A673 (cell line): ENCODE data around the gene MYO7B. TPM values are rescaled to one million over a fixed set of nuclear protein-coding genes. Genes with fewer than 3 reads are reported as not detected.

Experiments used
- BruUV-seq: library from RNA; stranded (reverse); fragments of 400-500 nt; replicated peaks from 2 replicates; lab custom pipeline; 2021; lab: Mats Ljungman, UMichigan
- CTCF ChIA-PET: fragments of 300-600 bp; sonication (Branson Sonifier 250); formaldehyde crosslinking; loops from one replicate; lab custom pipeline; 2022; ENCODE audit warnings: antibody characterized with exemption; lab: Charles Lee
- POLR2A ChIA-PET: fragments of 300-600 bp; sonication (Branson Sonifier 250); formaldehyde crosslinking; loops from one replicate; lab custom pipeline; 2022; ENCODE audit warnings: antibody characterized with exemption; ENCODE audit not compliant: low non-redundant PET; lab: Charles Lee
- DNase-seq: peaks from one replicate; pipeline ENCODE4 v3.0.0-alpha.2; 2015; ENCODE audit warnings: low spot score
- H3K27ac ChIP-seq: fragments of 200-600 bp; sonication (generic); 2 replicates; pipeline ENCODE4 v1.5.1; 2016; ENCODE audit warnings: mixed run types, low read depth, mild to moderate bottlenecking, mixed read lengths, antibody characterized with exemption, low read length; ENCODE audit not compliant: poor library complexity, severe bottlenecking
- H3K27me3 ChIP-seq: fragments of 200-600 bp; sonication (generic); replicated peaks from 2 replicates; pipeline ENCODE4 v1.6.1; 2017; ENCODE audit warnings: mixed run types, low read depth, mild to moderate bottlenecking, mixed read lengths, antibody characterized with exemption, low read length; ENCODE audit not compliant: insufficient read depth, poor library complexity
- H3K36me3 ChIP-seq: fragments of 200-600 bp; sonication (generic); 2 replicates; pipeline ENCODE4 v1.6.1; 2016; ENCODE audit warnings: mixed run types, mild to moderate bottlenecking, mixed read lengths, antibody characterized with exemption, low read length; ENCODE audit not compliant: insufficient read depth, poor library complexity, severe bottlenecking
- H3K4me1 ChIP-seq: fragments of 200-600 bp; sonication (generic); 2 replicates; pipeline ENCODE4 v1.6.1; 2017; ENCODE audit warnings: mixed run types, mild to moderate bottlenecking, mixed read lengths, antibody characterized with exemption, low read length; ENCODE audit not compliant: insufficient read depth, poor library complexity, severe bottlenecking
- H3K4me3 ChIP-seq: fragments of 200-600 bp; sonication (generic); 2 replicates; pipeline ENCODE4 v1.5.1; 2016; ENCODE audit warnings: low read depth, mixed run types, mild to moderate bottlenecking, mixed read lengths, low read length; ENCODE audit not compliant: poor library complexity, severe bottlenecking
- H3K9me3 ChIP-seq: fragments of 200-600 bp; sonication (generic); 2 replicates; pipeline ENCODE4 v1.6.1; 2016; ENCODE audit warnings: mixed run types, low read depth, mild to moderate bottlenecking, mixed read lengths, antibody characterized with exemption, low read length; ENCODE audit not compliant: poor library complexity, severe bottlenecking
- CTCF ChIP-seq: fragments of 300-800, 200-600 bp; sonication (generic); conservative IDR thresholded peaks from 2 replicates; pipeline ENCODE4 v1.5.1; 2017; ENCODE audit warnings: low read depth, mild to moderate bottlenecking, antibody characterized with exemption, low read length, moderate library complexity, mixed read lengths
- EZH2 ChIP-seq: fragments of 200-600 bp; sonication (generic); IDR thresholded peaks from 2 replicates; pipeline ENCODE4 v1.6.1; 2017; ENCODE audit warnings: borderline replicate concordance, low read depth, mild to moderate bottlenecking, mixed read lengths, antibody characterized with exemption, low read length; ENCODE audit not compliant: poor library complexity, severe bottlenecking
- intact Hi-C: fragments of 100-400 bp; cut with micrococcal nuclease; formaldehyde crosslinking; loops from one replicate; pipeline ENCODE4 v1.10.0; 2022; ENCODE audit not compliant: unreplicated experiment
- total RNA-seq: library from RNA; stranded (reverse); gene quantifications from 2 replicates; pipeline ENCODE4 v1.2.3, GENCODE V29; 2021

MYO7B gene
- total RNA-seq, 1 experiment from 2014 or later, result 0.24 TPM

GRCh38 chr2:127511917-127512316 lies 23.6 kb upstream of the MYO7B start:
- no peaks in the 10 kb centered on the region for H3K36me3 ChIP-seq
- intact Hi-C loops, result no loop called here
- DNase-seq, result no peak
- H3K9me3 ChIP-seq, result no peaks in the 10 kb centered on the region
- BruUV-seq, result no TSS peak
- TF ChIP-seq CTCF (no peak), EZH2 (no peak)
- CTCF ChIA-PET, result no interaction called here
- no peak overlapping the region for H3K4me3 ChIP-seq
- H3K4me1 ChIP-seq, result peaks cover 50% of the 10 kb centered on the region
- POLR2A ChIA-PET, result no interaction called here
- H3K27me3 ChIP-seq, result no peaks in the 10 kb centered on the region
- no peak overlapping the region for H3K27ac ChIP-seq

- no peak overlapping the region for H3K27ac ChIP-seq
- peaks cover 4% of the 10 kb centered on the region for H3K36me3 ChIP-seq
- BruUV-seq, result no TSS peak
- peaks cover 46% of the 10 kb centered on the region for H3K4me1 ChIP-seq
- TF ChIP-seq EZH2, result no peak
- no peak for TF ChIP-seq CTCF
- H3K9me3 ChIP-seq, result no peaks in the 10 kb centered on the region
- no peaks in the 10 kb centered on the region for H3K27me3 ChIP-seq
- ChIA-PET CTCF (no interaction called here), POLR2A (no interaction called here)
- DNase-seq, result no peak
- intact Hi-C loops, result no loop called here
- H3K4me3 ChIP-seq, result no peak overlapping the region
Measured at GRCh38 chr2:127512362-127512761, 23.1 kb upstream of the MYO7B start.

GRCh38 chr2:127514076-127514475 lies 21.4 kb upstream of the MYO7B start:
- Histone ChIP-seq H3K27me3 (no peaks in the 10 kb centered on the region), H3K4me3 (no peak overlapping the region), H3K27ac (no peak overlapping the region), H3K4me1 (peaks cover 35% of the 10 kb centered on the region), H3K36me3 (peaks cover 19% of the 10 kb centered on the region), H3K9me3 (no peaks in the 10 kb centered on the region)
- ChIA-PET POLR2A (no interaction called here), CTCF (no interaction called here)
- intact Hi-C loops, result no loop called here
- BruUV-seq, result no TSS peak
- no peak for DNase-seq
- no peak for TF ChIP-seq EZH2
- no peak for TF ChIP-seq CTCF
